HG02852 (cell line): ENCODE data around the gene RPL31.
A peak's percentile ranks its signal among the peaks of the same experiment; 100 is the strongest.

ENCODE experiments used
- ATAC-seq: cut with Tn5 transposase; IDR thresholded peaks from one replicate; pipeline ENCODE4 v1.9.1; 2021; ENCODE audit warnings: mild to moderate bottlenecking, moderate library complexity; ENCODE audit not compliant: unreplicated experiment

The RPL31 gene

GRCh38 chr2:101001691-101002561 lies at the start of gene RPL31:
RPL31 (plus strand) TSS chr2:101002289; CDS start chr2:101002702, 413 bp downstream.
- ATAC-seq: peak; percentile 95

GRCh38 chr2:100952512-100952911 lies 49.6 kb upstream of the RPL31 start:
- no peak for ATAC-seq

GRCh38 chr2:100953406-100954043 lies 48.6 kb upstream of the RPL31 start:
- ATAC-seq: no peak

GRCh38 chr2:100954044-100954420 lies 48.1 kb upstream of the RPL31 start:
- no peak for ATAC-seq

GRCh38 chr2:100955226-100955625 lies 46.9 kb upstream of the RPL31 start:
- no peak for ATAC-seq

- no peak for ATAC-seq
Measured at GRCh38 chr2:100956081-100956480, 46.0 kb upstream of the RPL31 start.

GRCh38 chr2:100957996-100958653 lies 44.0 kb upstream of the RPL31 start:
- ATAC-seq: no peak

- no peak for ATAC-seq
Measured at GRCh38 chr2:100959225-100959880, 42.7 kb upstream of the RPL31 start.

GRCh38 chr2:100960688-100961087 lies 41.4 kb upstream of the RPL31 start:
- ATAC-seq: no peak

GRCh38 chr2:100962366-100963025 lies 39.6 kb upstream of the RPL31 start:
- ATAC-seq: no peak

- no peak for ATAC-seq
Measured at GRCh38 chr2:100963026-100963375, 39.1 kb upstream of the RPL31 start.

GRCh38 chr2:100964222-100964621 lies 37.9 kb upstream of the RPL31 start:
- no peak for ATAC-seq

GRCh38 chr2:100964681-100965169 lies 37.4 kb upstream of the RPL31 start:
- no peak for ATAC-seq

- ATAC-seq: no peak
Measured at GRCh38 chr2:100965596-100965995, 36.5 kb upstream of the RPL31 start.

GRCh38 chr2:100967716-100968115 lies 34.4 kb upstream of the RPL31 start:
- no peak for ATAC-seq

GRCh38 chr2:100968146-100969145 lies 33.6 kb upstream of the RPL31 start:
- ATAC-seq: no peak

- ATAC-seq: no peak
Measured at GRCh38 chr2:100969998-100970397, 32.1 kb upstream of the RPL31 start.

- no peak for ATAC-seq
Measured at GRCh38 chr2:100971221-100971620, 30.9 kb upstream of the RPL31 start.

GRCh38 chr2:100972452-100972851 lies 29.6 kb upstream of the RPL31 start:
- ATAC-seq: no peak
